IPS DF 6.9 (cell line): ENCODE results near the gene TECPR1.

Experiments used
- DNase-seq: peaks from one replicate; pipeline ENCODE4 v3.0.0-alpha.2; 2013; ENCODE audit warnings: low read depth, low spot score
- H3K27ac ChIP-seq: one replicate; pipeline ENCODE4 v1.5.1; 2013; ENCODE audit warnings: low read length, control low read depth
- H3K27me3 ChIP-seq: 2 replicates; pipeline ENCODE4 v1.6.1; 2013; ENCODE audit warnings: mild to moderate bottlenecking, low read length; ENCODE audit not compliant: control insufficient read depth, insufficient read depth
- H3K36me3 ChIP-seq: 2 replicates; pipeline ENCODE4 v1.6.1; 2013; ENCODE audit warnings: low read length; ENCODE audit not compliant: control insufficient read depth, insufficient read depth
- H3K4me1 ChIP-seq: 2 replicates; pipeline ENCODE4 v1.6.1; 2013; ENCODE audit warnings: low read length; ENCODE audit not compliant: control insufficient read depth, insufficient read depth
- H3K4me3 ChIP-seq: 2 replicates; pipeline ENCODE4 v1.5.1; 2013; ENCODE audit warnings: mild to moderate bottlenecking, low read length
- H3K9me3 ChIP-seq: 2 replicates; pipeline ENCODE4 v1.6.1; 2013; ENCODE audit warnings: low read length, inconsistent platforms; ENCODE audit not compliant: control insufficient read depth, insufficient read depth
- WGBS: extraction: QIAGEN DNeasy Blood & Tissue Kit; methylation state at CpG from one replicate; pipeline ENCODE4 v1.1.7; 2013; ENCODE audit warnings: mixed read lengths, missing lambda C conversion rate; ENCODE audit not compliant: insufficient read length, insufficient coverage; 5-methylcytosine and 5-hydroxymethylcytosine counted together

The TECPR1 gene

GRCh38 chr7:98291717-98292116, 39.7 kb upstream of the TECPR1 start:
- no peak overlapping the region for H3K27ac ChIP-seq
- no peak overlapping the region for H3K4me3 ChIP-seq
- H3K36me3 ChIP-seq: peaks cover 19% of the 10 kb centered on the region; the same call in 1 of the 2 replicates
- peaks cover 5% of the 10 kb centered on the region for H3K4me1 ChIP-seq
- no peak for DNase-seq
- WGBS: no CpG with 5 or more reads among the region's 7 CpGs
- no peaks in the 10 kb centered on the region for H3K9me3 ChIP-seq
- no peaks in the 10 kb centered on the region for H3K27me3 ChIP-seq

- no CpG with 5 or more reads among the region's 4 CpGs for WGBS
- peaks cover 14% of the 10 kb centered on the region for H3K4me1 ChIP-seq
- H3K27me3 ChIP-seq: no peaks in the 10 kb centered on the region
- DNase-seq: no peak
- H3K36me3 ChIP-seq: peaks cover 16% of the 10 kb centered on the region; the same call in 1 of the 2 replicates
- H3K27ac ChIP-seq: no peak overlapping the region
- H3K4me3 ChIP-seq: no peak overlapping the region
- no peaks in the 10 kb centered on the region for H3K9me3 ChIP-seq
These were observed 37.4 kb upstream of the TECPR1 start for GRCh38 chr7:98289333-98289875.

GRCh38 chr7:98288064-98288823, 36.2 kb upstream of the TECPR1 start:
- no peak overlapping the region for H3K4me3 ChIP-seq
- WGBS: no CpG with 5 or more reads among the region's 12 CpGs
- no peak overlapping the region for H3K27ac ChIP-seq
- no peaks in the 10 kb centered on the region for H3K27me3 ChIP-seq
- H3K36me3 ChIP-seq: peaks cover 14% of the 10 kb centered on the region; the same call in 1 of the 2 replicates
- H3K9me3 ChIP-seq: no peaks in the 10 kb centered on the region
- no peak for DNase-seq
- peaks cover 16% of the 10 kb centered on the region for H3K4me1 ChIP-seq

- peaks cover 11% of the 10 kb centered on the region; the same call in 1 of the 2 replicates for H3K36me3 ChIP-seq
- no peak overlapping the region for H3K4me3 ChIP-seq
- no peaks in the 10 kb centered on the region for H3K9me3 ChIP-seq
- no CpG with 5 or more reads among the region's 14 CpGs for WGBS
- no peaks in the 10 kb centered on the region for H3K27me3 ChIP-seq
- H3K27ac ChIP-seq: no peak overlapping the region
- DNase-seq: peak; percentile 43
- peaks cover 16% of the 10 kb centered on the region for H3K4me1 ChIP-seq
These were observed 35.5 kb upstream of the TECPR1 start for GRCh38 chr7:98287486-98287959.

GRCh38 chr7:98286701-98287485, 34.9 kb upstream of the TECPR1 start:
- peaks cover 16% of the 10 kb centered on the region for H3K4me1 ChIP-seq
- H3K27ac ChIP-seq: no peak overlapping the region
- no peaks in the 10 kb centered on the region for H3K9me3 ChIP-seq
- DNase-seq: no peak
- no peak overlapping the region for H3K4me3 ChIP-seq
- peaks cover 6% of the 10 kb centered on the region; the same call in 1 of the 2 replicates for H3K36me3 ChIP-seq
- no peaks in the 10 kb centered on the region for H3K27me3 ChIP-seq
- WGBS: no CpG with 5 or more reads among the region's 21 CpGs

GRCh38 chr7:98286093-98286539, 34.1 kb upstream of the TECPR1 start:
- peaks cover 4% of the 10 kb centered on the region; the same call in 1 of the 2 replicates for H3K36me3 ChIP-seq
- no peak overlapping the region for H3K4me3 ChIP-seq

GRCh38 chr7:98285157-98286092, 33.4 kb upstream of the TECPR1 start:
- no peaks in the 10 kb centered on the region for H3K27me3 ChIP-seq
- WGBS: no CpG with 5 or more reads among the region's 21 CpGs
- H3K9me3 ChIP-seq: no peaks in the 10 kb centered on the region
- H3K36me3 ChIP-seq: peaks cover 4% of the 10 kb centered on the region; the same call in 1 of the 2 replicates
- no peak for DNase-seq
- no peak overlapping the region for H3K27ac ChIP-seq
- H3K4me1 ChIP-seq: peaks cover 15% of the 10 kb centered on the region
- no peak overlapping the region for H3K4me3 ChIP-seq

More at GRCh38 chr7:98286093-98286539, 34.1 kb upstream of the TECPR1 start:
- no peak for DNase-seq
- no peaks in the 10 kb centered on the region for H3K9me3 ChIP-seq
- H3K27me3 ChIP-seq: no peaks in the 10 kb centered on the region
- no peak overlapping the region for H3K27ac ChIP-seq
- no CpG with 5 or more reads among the region's 14 CpGs for WGBS
- H3K4me1 ChIP-seq: peaks cover 16% of the 10 kb centered on the region

GRCh38 chr7:98284335-98285036, 32.5 kb upstream of the TECPR1 start:
- H3K36me3 ChIP-seq: peaks cover 4% of the 10 kb centered on the region; the same call in 1 of the 2 replicates
- H3K4me1 ChIP-seq: peaks cover 15% of the 10 kb centered on the region
- H3K27ac ChIP-seq: no peak overlapping the region
- H3K27me3 ChIP-seq: no peaks in the 10 kb centered on the region
- DNase-seq: no peak
- H3K9me3 ChIP-seq: no peaks in the 10 kb centered on the region
- H3K4me3 ChIP-seq: no peak overlapping the region
- WGBS: no CpG with 5 or more reads among the region's 20 CpGs

- Histone ChIP-seq H3K27me3 (no peaks in the 10 kb centered on the region), H3K4me3 (no peak overlapping the region), H3K27ac (no peak overlapping the region), H3K9me3 (no peaks in the 10 kb centered on the region), H3K4me1 (peaks cover 15% of the 10 kb centered on the region), H3K36me3 (peaks cover 4% of the 10 kb centered on the region; the same call in 1 of the 2 replicates)
- WGBS: no CpG with 5 or more reads among the region's 8 CpGs
- no peak for DNase-seq
These were observed 31.8 kb upstream of the TECPR1 start for GRCh38 chr7:98283887-98284222.
